Measurements from ENCODE around the gene ST6GALNAC3.

ST6GALNAC3 gene

DNA sequence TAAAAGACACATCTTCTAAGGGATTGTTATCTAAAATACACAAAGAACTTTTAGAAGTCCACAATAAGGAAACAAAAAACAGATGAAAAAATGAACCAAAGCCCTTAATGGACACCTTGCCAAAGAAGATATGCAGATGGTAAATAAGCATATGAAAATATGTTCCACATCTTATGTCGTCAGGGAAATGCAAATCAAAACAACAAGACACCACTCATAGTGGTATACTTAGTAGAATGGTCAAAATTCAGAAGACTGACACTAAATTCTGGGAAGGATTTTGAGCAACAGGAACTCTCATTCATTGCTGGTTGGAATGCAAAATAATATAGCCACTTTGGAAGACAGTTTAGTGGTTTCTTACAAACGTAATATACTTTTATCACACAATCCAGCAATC is 587.0 kb downstream of the ST6GALNAC3 start:
- no peaks in the 10 kb centered on the region for H3K4me1 ChIP-seq (ENCODE audit: insufficient read depth, low read length, poor library complexity, severe bottlenecking)

DNA sequence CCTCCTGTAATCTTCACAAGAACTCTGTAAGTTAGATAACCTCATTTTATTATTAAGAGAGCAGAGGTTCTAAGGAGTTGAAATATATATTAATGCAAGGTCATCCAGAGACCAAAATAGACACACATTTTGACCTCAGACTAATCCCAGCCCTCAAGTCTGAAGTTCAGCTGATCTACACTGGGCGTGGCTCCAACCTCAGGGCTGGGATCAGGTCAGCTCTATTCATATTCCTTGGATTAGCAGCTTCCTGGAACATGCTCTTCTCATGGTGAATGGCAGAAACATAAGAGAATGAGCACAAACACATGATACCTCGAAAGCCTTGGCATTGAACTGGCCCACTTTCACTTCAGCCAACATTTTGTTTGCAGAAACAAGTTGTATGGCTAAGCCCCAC is 592.0 kb downstream of the ST6GALNAC3 start:
- Histone ChIP-seq H3K9me3 (ENCODE audit: insufficient read depth, low read depth, low read length) (no peaks in the 10 kb centered on the region), H3K9ac (ENCODE audit: low read depth, low read length, poor library complexity, severe bottlenecking) (no peak overlapping the region), H2AFZ (ENCODE audit: low read length) (no peak overlapping the region), H3K4me2 (ENCODE audit: low read depth, low read length, poor library complexity, severe bottlenecking) (no peak overlapping the region), H3F3A (ENCODE audit: low read depth) (no peaks in the 10 kb centered on the region), H3K27me3 (ENCODE audit: insufficient read depth, low read length, poor library complexity, severe bottlenecking) (no peaks in the 10 kb centered on the region), H3K9me2 (replicated peaks; ENCODE audit: low read depth, low read length) (no peaks in the 10 kb centered on the region), H4K20me1 (ENCODE audit: insufficient read depth, low read length, poor library complexity, severe bottlenecking) (no peaks in the 10 kb centered on the region), H3K36me3 (ENCODE audit: insufficient read depth, low read length) (no peaks in the 10 kb centered on the region), H3K4me1 (ENCODE audit: insufficient read depth, low read length, poor library complexity, severe bottlenecking) (no peaks in the 10 kb centered on the region), H3K79me2 (ENCODE audit: insufficient read depth, low read length) (no peaks in the 10 kb centered on the region), H3K4me3 (ENCODE audit: low read length, poor library complexity, severe bottlenecking) (no peak overlapping the region)
- TF ChIP-seq, protein P1, sequence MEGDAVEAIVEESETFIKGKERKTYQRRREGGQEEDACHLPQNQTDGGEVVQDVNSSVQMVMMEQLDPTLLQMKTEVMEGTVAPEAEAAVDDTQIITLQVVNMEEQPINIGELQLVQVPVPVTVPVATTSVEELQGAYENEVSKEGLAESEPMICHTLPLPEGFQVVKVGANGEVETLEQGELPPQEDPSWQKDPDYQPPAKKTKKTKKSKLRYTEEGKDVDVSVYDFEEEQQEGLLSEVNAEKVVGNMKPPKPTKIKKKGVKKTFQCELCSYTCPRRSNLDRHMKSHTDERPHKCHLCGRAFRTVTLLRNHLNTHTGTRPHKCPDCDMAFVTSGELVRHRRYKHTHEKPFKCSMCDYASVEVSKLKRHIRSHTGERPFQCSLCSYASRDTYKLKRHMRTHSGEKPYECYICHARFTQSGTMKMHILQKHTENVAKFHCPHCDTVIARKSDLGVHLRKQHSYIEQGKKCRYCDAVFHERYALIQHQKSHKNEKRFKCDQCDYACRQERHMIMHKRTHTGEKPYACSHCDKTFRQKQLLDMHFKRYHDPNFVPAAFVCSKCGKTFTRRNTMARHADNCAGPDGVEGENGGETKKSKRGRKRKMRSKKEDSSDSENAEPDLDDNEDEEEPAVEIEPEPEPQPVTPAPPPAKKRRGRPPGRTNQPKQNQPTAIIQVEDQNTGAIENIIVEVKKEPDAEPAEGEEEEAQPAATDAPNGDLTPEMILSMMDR (conservative IDR thresholded peaks at IDR 0.05; ENCODE audit: low read length): no peak
- no peak for TF ChIP-seq EZH2phosphoT487 (IDR thresholded peaks at IDR 0.05; ENCODE audit: borderline replicate concordance)

More for the DNA sequence above, 587.0 kb downstream of the ST6GALNAC3 start:
- Histone ChIP-seq H3K9me3 (ENCODE audit: insufficient read depth, low read depth, low read length) (no peaks in the 10 kb centered on the region), H3K79me2 (ENCODE audit: insufficient read depth, low read length) (no peaks in the 10 kb centered on the region), H3K9me2 (replicated peaks; ENCODE audit: low read depth, low read length) (0 out of 2 replicates have a peak, but pooled peaks cover 3% of the 10 kb centered on the region), H3K27me3 (ENCODE audit: insufficient read depth, low read length, poor library complexity, severe bottlenecking) (no peaks in the 10 kb centered on the region), H4K20me1 (ENCODE audit: insufficient read depth, low read length, poor library complexity, severe bottlenecking) (no peaks in the 10 kb centered on the region), H3K9ac (ENCODE audit: low read depth, low read length, poor library complexity, severe bottlenecking) (no peak overlapping the region), H3K4me3 (ENCODE audit: low read length, poor library complexity, severe bottlenecking) (no peak overlapping the region), H3F3A (ENCODE audit: low read depth) (no peaks in the 10 kb centered on the region), H3K4me2 (ENCODE audit: low read depth, low read length, poor library complexity, severe bottlenecking) (no peak overlapping the region), H2AFZ (ENCODE audit: low read length) (no peak overlapping the region), H3K36me3 (ENCODE audit: insufficient read depth, low read length) (no peaks in the 10 kb centered on the region)
- TF ChIP-seq, protein P1 (conservative IDR thresholded peaks at IDR 0.05; ENCODE audit: low read length): no peak
- no peak for TF ChIP-seq EZH2phosphoT487 (IDR thresholded peaks at IDR 0.05; ENCODE audit: borderline replicate concordance)

- Histone ChIP-seq H3K4me1 (ENCODE audit: insufficient read depth, low read length, poor library complexity, severe bottlenecking) (no peaks in the 10 kb centered on the region), H3K9me3 (ENCODE audit: insufficient read depth, low read depth, low read length) (no peaks in the 10 kb centered on the region), H4K20me1 (ENCODE audit: insufficient read depth, low read length, poor library complexity, severe bottlenecking) (no peaks in the 10 kb centered on the region), H2AFZ (ENCODE audit: low read length) (no peak overlapping the region), H3K79me2 (ENCODE audit: insufficient read depth, low read length) (no peaks in the 10 kb centered on the region), H3K36me3 (ENCODE audit: insufficient read depth, low read length) (no peaks in the 10 kb centered on the region), H3K4me3 (ENCODE audit: low read length, poor library complexity, severe bottlenecking) (no peak overlapping the region), H3K4me2 (ENCODE audit: low read depth, low read length, poor library complexity, severe bottlenecking) (no peak overlapping the region), H3K27me3 (ENCODE audit: insufficient read depth, low read length, poor library complexity, severe bottlenecking) (no peaks in the 10 kb centered on the region), H3K9me2 (replicated peaks; ENCODE audit: low read depth, low read length) (no peaks in the 10 kb centered on the region), H3F3A (ENCODE audit: low read depth) (no peaks in the 10 kb centered on the region), H3K9ac (ENCODE audit: low read depth, low read length, poor library complexity, severe bottlenecking) (no peak overlapping the region)
- TF ChIP-seq EZH2phosphoT487 (IDR thresholded peaks at IDR 0.05; ENCODE audit: borderline replicate concordance): no peak
- TF ChIP-seq, protein P1 (conservative IDR thresholded peaks at IDR 0.05; ENCODE audit: low read length): no peak
These were observed 593.5 kb downstream of the ST6GALNAC3 start for GRCh38 chr1:76668046-76668445.

All from Loucy (cell line).